Measurements from ENCODE around the gene CAMTA2. TPM values are rescaled to one million over a fixed set of nuclear protein-coding genes. Genes with fewer than 3 reads are reported as not detected.

The CAMTA2 gene
- total RNA-seq, 2 experiments from 2014 or later: 91.5 to 99.0 TPM

- intact Hi-C loops (cut with micrococcal nuclease): no loop called here
- H3K4me1 Mint-ChIP-seq (ENCODE audit: low read depth): peaks cover 33% of the 10 kb centered on the region
- peaks cover 46% of the 10 kb centered on the region for H3K36me3 Mint-ChIP-seq (ENCODE audit: low read depth)
- ChIA-PET CTCF (interaction anchor here (1.4 kb wide), 1 partner anchor 12 kb away, joined by 3 read pairs; no protein-coding TSS in a partner anchor), POLR2A (interaction anchor here (1.5 to 5.8 kb wide), 3 partner anchors 10 to 16 kb away, joined by 5 to 19 read pairs (median 9); no protein-coding TSS in a partner anchor)
- DNase-seq: no peak
- no peak overlapping the region for H3K4me3 Mint-ChIP-seq
- ATAC-seq: no peak
- TF ChIP-seq CTCF (IDR thresholded peaks at IDR 0.05): no peak
- no peaks in the 10 kb centered on the region for H3K9me3 Mint-ChIP-seq
- H3K27me3 Mint-ChIP-seq: no peaks in the 10 kb centered on the region
- H3K27ac Mint-ChIP-seq: no peak overlapping the region
Observed at GRCh38 chr17:4935650-4936049, 51.8 kb downstream of the CAMTA2 start.

GRCh38 chr17:4934173-4934979, 53.1 kb downstream of the CAMTA2 start:
- peak; percentile 48 for ATAC-seq
- intact Hi-C loops (cut with micrococcal nuclease): no loop called here
- POLR2A ChIA-PET: interaction anchor here (1.1 to 1.6 kb wide), 4 partner anchors 8 to 33 kb away, joined by 3 to 5 read pairs (median 4); partner anchors contain the start of genes PFN1 and SPAG7
- Mint-ChIP-seq H3K9me3 (no peaks in the 10 kb centered on the region), H3K27me3 (no peaks in the 10 kb centered on the region), H3K4me1 (ENCODE audit: low read depth) (peaks cover 33% of the 10 kb centered on the region), H3K4me3 (no peak overlapping the region), H3K36me3 (ENCODE audit: low read depth) (peaks cover 41% of the 10 kb centered on the region), H3K27ac (no peak overlapping the region)
- DNase-seq: peak; percentile 38
- CTCF ChIA-PET: interaction anchor here (1.3 to 1.4 kb wide), 3 partner anchors 11 to 31 kb away, joined by 3 to 6 read pairs (median 6); partner anchors contain the start of gene CHRNE
- TF ChIP-seq CTCF (IDR thresholded peaks at IDR 0.05): peak; percentile 24

- no peaks in the 10 kb centered on the region for H3K27me3 Mint-ChIP-seq
- ChIA-PET POLR2A (interaction anchor here (1.1 to 1.6 kb wide), 4 partner anchors 9 to 34 kb away, joined by 3 to 5 read pairs (median 4); partner anchors contain the start of genes PFN1 and SPAG7), CTCF (interaction anchor here (1.3 kb wide), 2 partner anchors 25 to 30 kb away, joined by 6 read pairs; partner anchors contain the start of gene CHRNE)
- TF ChIP-seq CTCF (IDR thresholded peaks at IDR 0.05): no peak
- intact Hi-C loops (cut with micrococcal nuclease): no loop called here
- H3K4me1 Mint-ChIP-seq (ENCODE audit: low read depth): peaks cover 31% of the 10 kb centered on the region
- no peak overlapping the region for H3K4me3 Mint-ChIP-seq
- ATAC-seq (no peak), DNase-seq (no peak)
- peaks cover 40% of the 10 kb centered on the region for H3K36me3 Mint-ChIP-seq (ENCODE audit: low read depth)
- no peak overlapping the region for H3K27ac Mint-ChIP-seq
- H3K9me3 Mint-ChIP-seq: no peaks in the 10 kb centered on the region
Observed at GRCh38 chr17:4933646-4934045, 53.8 kb downstream of the CAMTA2 start.

GRCh38 chr17:4932756-4933155, 54.7 kb downstream of the CAMTA2 start:
- no peak for ATAC-seq

More at GRCh38 chr17:4932756-4933155, 54.7 kb downstream of the CAMTA2 start:
- no peak for DNase-seq
- peaks cover 23% of the 10 kb centered on the region for H3K4me1 Mint-ChIP-seq (ENCODE audit: low read depth)
- H3K27me3 Mint-ChIP-seq: no peaks in the 10 kb centered on the region
- CTCF ChIA-PET: interaction anchor here (1.0 kb wide), 1 partner anchor 30 kb away, joined by 4 read pairs; the partner anchor contains the start of gene CHRNE
- intact Hi-C loops (cut with micrococcal nuclease): no loop called here
- no peak for TF ChIP-seq CTCF (IDR thresholded peaks at IDR 0.05)
- H3K27ac Mint-ChIP-seq: no peak overlapping the region
- POLR2A ChIA-PET: no interaction called here
- H3K9me3 Mint-ChIP-seq: no peaks in the 10 kb centered on the region
- peaks cover 33% of the 10 kb centered on the region for H3K36me3 Mint-ChIP-seq (ENCODE audit: low read depth)
- H3K4me3 Mint-ChIP-seq: no peak overlapping the region
